Endodermal cell (in vitro differentiated cells): ENCODE measurements around the gene NXPH2. TPM values are rescaled to one million over a fixed set of nuclear protein-coding genes. Genes with fewer than 3 reads are reported as not detected.

Source experiments
- DNase-seq: peaks from one replicate; pipeline ENCODE4 v3.0.0-alpha.2; 2017
- H3K27ac ChIP-seq: 2 replicates; pipeline ENCODE4 v1.5.1; 2013; ENCODE audit warnings: mild to moderate bottlenecking, low read depth, low read length, moderate library complexity
- H3K27me3 ChIP-seq: 2 replicates; pipeline ENCODE4 v1.6.1; 2013; ENCODE audit warnings: mild to moderate bottlenecking, low read length, moderate library complexity; ENCODE audit not compliant: insufficient read depth, control insufficient read depth, poor library complexity, severe bottlenecking
- H3K36me3 ChIP-seq: 2 replicates; pipeline ENCODE4 v1.7.0; 2013; ENCODE audit warnings: mild to moderate bottlenecking, low read length, moderate library complexity; ENCODE audit not compliant: control insufficient read depth, insufficient read depth
- H3K4me1 ChIP-seq: one replicate; pipeline ENCODE4 v1.7.0; 2013; ENCODE audit warnings: low read length; ENCODE audit not compliant: control insufficient read depth, insufficient read depth
- H3K4me3 ChIP-seq: 2 replicates; pipeline ENCODE4 v1.5.1; 2013; ENCODE audit warnings: mild to moderate bottlenecking, low read length, moderate library complexity
- H3K9ac ChIP-seq: 2 replicates; pipeline ENCODE4 v1.6.1; 2013; ENCODE audit warnings: mild to moderate bottlenecking, low read length, moderate library complexity; ENCODE audit not compliant: poor library complexity, severe bottlenecking; ENCODE audit errors: extremely low read depth
- H3K9me3 ChIP-seq: 2 replicates; pipeline ENCODE4 v1.6.1; 2013; ENCODE audit warnings: mild to moderate bottlenecking, low read length, moderate library complexity; ENCODE audit not compliant: control insufficient read depth
- H3K27ac Mint-ChIP-seq: 2 replicates; pipeline ENCODE4 v1.8.0; 2020; ENCODE audit warnings: mixed read lengths
- H3K27me3 Mint-ChIP-seq: 2 replicates; pipeline ENCODE4 v1.8.0; 2021; ENCODE audit warnings: mild to moderate bottlenecking, mixed read lengths; ENCODE audit not compliant: insufficient read depth
- H3K36me3 Mint-ChIP-seq: 2 replicates; pipeline ENCODE4 v1.8.0; 2020; ENCODE audit warnings: low read depth, mixed read lengths
- H3K4me1 Mint-ChIP-seq: 2 replicates; pipeline ENCODE4 v1.8.0; 2020; ENCODE audit warnings: mixed read lengths
- H3K4me3 Mint-ChIP-seq: 2 replicates; pipeline ENCODE4 v1.8.0; 2020; ENCODE audit warnings: mild to moderate bottlenecking, moderate library complexity, mixed read lengths
- H3K9me3 Mint-ChIP-seq: 2 replicates; pipeline ENCODE4 v1.8.0; 2020; ENCODE audit warnings: mild to moderate bottlenecking, mixed read lengths
- CTCF ChIP-seq: fragments of 200-600 bp; sonication (generic); conservative IDR thresholded peaks from 2 replicates; pipeline ENCODE4 v1.5.0; 2021; ENCODE audit warnings: antibody characterized with exemption, mild to moderate bottlenecking
- WGBS, 2 experiments: methylation state at CpG; one replicate each; pipeline versions ENCODE4 v1.1.5 to v1.1.7; 2013; ENCODE audit warnings: missing lambda C conversion rate in 2 of 2, mixed read lengths in 1 of 2; ENCODE audit not compliant: insufficient coverage in 1 of 2, insufficient read length in 1 of 2; 5-methylcytosine and 5-hydroxymethylcytosine counted together
- total RNA-seq, 2 donors: library from RNA; stranded (reverse); fragmentation: NEBNext Ultra II Directional in 1 of 2; extraction: Animal tissue kit (Norgen Biotek cat#: 25700) in 1 of 2; gene quantifications; 2 replicates in 1 of 2; 3 replicates in 1 of 2; pipeline ENCODE4 v1.2.1, GENCODE V29; 2021

The NXPH2 gene
- total RNA-seq, 2 donors from 2014 or later, result 3.7 to 4.8 TPM

- Mint-ChIP-seq H3K4me3 (no peak overlapping the region), H3K36me3 (no peaks in the 10 kb centered on the region), H3K4me1 (peaks cover 5% of the 10 kb centered on the region), H3K9me3 (no peaks in the 10 kb centered on the region), H3K27ac (no peak overlapping the region), H3K27me3 (peaks cover 8% of the 10 kb centered on the region)
- Histone ChIP-seq H3K4me3 (no peak overlapping the region), H3K27ac (no peak overlapping the region), H3K9ac (no peak overlapping the region), H3K9me3 (no peaks in the 10 kb centered on the region), H3K4me1 (no peaks in the 10 kb centered on the region), H3K36me3 (no peaks in the 10 kb centered on the region), H3K27me3 (no peaks in the 10 kb centered on the region)
- WGBS, 2 experiments, result 83% methylated on average over 1 of the region's 1 CpG; no CpG with 5 or more reads in 1 of the 2 experiments
- no peak for TF ChIP-seq CTCF
- no peak for DNase-seq
Observed at GRCh38 chr2:138677221-138677620, 103.0 kb downstream of the NXPH2 start.

GRCh38 chr2:138676619-138677021, 103.6 kb downstream of the NXPH2 start:
- no peak overlapping the region for H3K9ac ChIP-seq
- H3K4me3 ChIP-seq, result no peak overlapping the region
- Mint-ChIP-seq H3K4me3 (no peak overlapping the region), H3K4me1 (peaks cover 6% of the 10 kb centered on the region), H3K27ac (no peak overlapping the region), H3K27me3 (peaks cover 10% of the 10 kb centered on the region), H3K36me3 (no peaks in the 10 kb centered on the region), H3K9me3 (no peaks in the 10 kb centered on the region)
- WGBS, 2 experiments, result 87 to 100% methylated on average over 2 of the region's 2 CpGs
- no peaks in the 10 kb centered on the region for H3K4me1 ChIP-seq
- H3K36me3 ChIP-seq, result no peaks in the 10 kb centered on the region
- no peaks in the 10 kb centered on the region for H3K9me3 ChIP-seq
- DNase-seq, result no peak
- H3K27ac ChIP-seq, result no peak overlapping the region
- H3K27me3 ChIP-seq, result no peaks in the 10 kb centered on the region
- TF ChIP-seq CTCF, result no peak

GRCh38 chr2:138671566-138671965, 108.6 kb downstream of the NXPH2 start:
- Mint-ChIP-seq H3K9me3 (no peaks in the 10 kb centered on the region), H3K36me3 (no peaks in the 10 kb centered on the region), H3K27me3 (peaks cover 27% of the 10 kb centered on the region), H3K27ac (no peak overlapping the region), H3K4me1 (peaks cover 19% of the 10 kb centered on the region), H3K4me3 (no peak overlapping the region)
- no peak overlapping the region for H3K9ac ChIP-seq
- DNase-seq, result no peak
- no peaks in the 10 kb centered on the region for H3K9me3 ChIP-seq
- peaks cover 5% of the 10 kb centered on the region for H3K4me1 ChIP-seq
- no peaks in the 10 kb centered on the region for H3K36me3 ChIP-seq
- H3K27me3 ChIP-seq, result no peaks in the 10 kb centered on the region
- WGBS, 2 experiments, result 93% methylated on average over 6 to 10 of the region's 10 CpGs
- TF ChIP-seq CTCF, result no peak
- H3K4me3 ChIP-seq, result no peak overlapping the region
- H3K27ac ChIP-seq, result no peak overlapping the region
